Vagina (tissue), 2 donors: Measurements from ENCODE around the gene BEGAIN.

Source experiments
- POLR2A ChIP-seq, 2 donors: fragments of 450-650 bp; IDR thresholded peaks; one replicate each; pipeline ENCODE4 v1.6.1; 2017; ENCODE audit warnings: antibody characterized with exemption in 2 of 2, mild to moderate bottlenecking in 2 of 2, moderate library complexity in 2 of 2
- TF ChIP-seq, protein P1 (sequence below), 3 experiments: fragments of 450-650 bp in 2 of 3; fragments of 200-600 bp in 1 of 3; sonication (generic) in 1 of 3; IDR thresholded peaks; one replicate each; pipeline ENCODE4 v1.5.1; 2017 to 2019; ENCODE audit warnings: antibody characterized with exemption in 3 of 3, mild to moderate bottlenecking in 2 of 3, moderate library complexity in 2 of 3

DNA sequence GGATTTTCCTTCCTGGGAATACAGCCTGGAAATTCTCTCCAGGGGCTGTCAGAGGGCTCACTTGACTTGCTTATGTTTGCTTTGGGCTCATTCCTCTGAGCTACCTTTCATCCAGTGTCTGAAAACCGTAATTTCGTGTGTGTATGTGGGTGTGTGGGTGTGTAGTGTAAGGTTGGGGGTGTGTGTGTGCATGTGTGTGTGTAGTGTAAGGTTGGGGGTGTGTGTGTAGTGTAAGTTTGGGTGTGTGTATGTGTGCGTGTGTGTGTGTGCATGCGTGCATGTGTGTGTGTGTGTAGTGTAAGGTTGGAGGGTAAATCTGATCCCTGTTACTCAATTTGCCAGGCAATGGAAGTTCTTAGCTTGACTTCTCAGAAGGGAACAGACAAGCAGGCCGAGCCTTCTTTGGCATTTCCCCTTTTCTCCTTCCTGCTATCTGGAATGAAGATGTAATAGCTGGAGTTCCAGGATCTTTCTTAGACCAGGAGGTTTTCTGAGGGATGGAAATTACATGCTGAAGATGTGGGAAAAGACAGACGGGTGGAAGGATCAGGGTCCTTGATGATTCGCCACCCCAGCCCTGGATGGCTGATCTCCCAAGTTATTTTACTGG lies 15.5 kb upstream of the BEGAIN start:
- TF ChIP-seq, protein P1, sequence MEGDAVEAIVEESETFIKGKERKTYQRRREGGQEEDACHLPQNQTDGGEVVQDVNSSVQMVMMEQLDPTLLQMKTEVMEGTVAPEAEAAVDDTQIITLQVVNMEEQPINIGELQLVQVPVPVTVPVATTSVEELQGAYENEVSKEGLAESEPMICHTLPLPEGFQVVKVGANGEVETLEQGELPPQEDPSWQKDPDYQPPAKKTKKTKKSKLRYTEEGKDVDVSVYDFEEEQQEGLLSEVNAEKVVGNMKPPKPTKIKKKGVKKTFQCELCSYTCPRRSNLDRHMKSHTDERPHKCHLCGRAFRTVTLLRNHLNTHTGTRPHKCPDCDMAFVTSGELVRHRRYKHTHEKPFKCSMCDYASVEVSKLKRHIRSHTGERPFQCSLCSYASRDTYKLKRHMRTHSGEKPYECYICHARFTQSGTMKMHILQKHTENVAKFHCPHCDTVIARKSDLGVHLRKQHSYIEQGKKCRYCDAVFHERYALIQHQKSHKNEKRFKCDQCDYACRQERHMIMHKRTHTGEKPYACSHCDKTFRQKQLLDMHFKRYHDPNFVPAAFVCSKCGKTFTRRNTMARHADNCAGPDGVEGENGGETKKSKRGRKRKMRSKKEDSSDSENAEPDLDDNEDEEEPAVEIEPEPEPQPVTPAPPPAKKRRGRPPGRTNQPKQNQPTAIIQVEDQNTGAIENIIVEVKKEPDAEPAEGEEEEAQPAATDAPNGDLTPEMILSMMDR (IDR thresholded peaks at IDR 0.05) = no peak
- no peak for TF ChIP-seq POLR2A (IDR thresholded peaks at IDR 0.05)
